NCI-H146 (cell line): ENCODE results near the gene C6orf47.

Source experiments
- DNase-seq: peaks from one replicate; lab custom pipeline; 2025; lab: John Stamatoyannopoulos, UW

The C6orf47 gene

GRCh38 chr6:31687860-31688693, 27.5 kb upstream of the C6orf47 start:
- no peak for DNase-seq

- DNase-seq = no peak
Measured at GRCh38 chr6:31687321-31687720, 26.7 kb upstream of the C6orf47 start.

GRCh38 chr6:31686483-31686882, 25.9 kb upstream of the C6orf47 start:
- DNase-seq = no peak

- peak; percentile 44 for DNase-seq
Measured at GRCh38 chr6:31683591-31683990, 23.0 kb upstream of the C6orf47 start.

GRCh38 chr6:31681135-31681671, 20.6 kb upstream of the C6orf47 start:
- DNase-seq = peak; percentile 48

GRCh38 chr6:31680226-31681134, 19.9 kb upstream of the C6orf47 start, which contains the start of gene LY6G5C:
LY6G5C (minus strand) TSS chr6:31681067; CDS start chr6:31680373, 694 bp downstream.
- DNase-seq = peak; percentile 83

- no peak for DNase-seq
Measured at GRCh38 chr6:31677955-31678354, 17.4 kb upstream of the C6orf47 start.

GRCh38 chr6:31676904-31677303, 16.3 kb upstream of the C6orf47 start:
- no peak for DNase-seq

DNA sequence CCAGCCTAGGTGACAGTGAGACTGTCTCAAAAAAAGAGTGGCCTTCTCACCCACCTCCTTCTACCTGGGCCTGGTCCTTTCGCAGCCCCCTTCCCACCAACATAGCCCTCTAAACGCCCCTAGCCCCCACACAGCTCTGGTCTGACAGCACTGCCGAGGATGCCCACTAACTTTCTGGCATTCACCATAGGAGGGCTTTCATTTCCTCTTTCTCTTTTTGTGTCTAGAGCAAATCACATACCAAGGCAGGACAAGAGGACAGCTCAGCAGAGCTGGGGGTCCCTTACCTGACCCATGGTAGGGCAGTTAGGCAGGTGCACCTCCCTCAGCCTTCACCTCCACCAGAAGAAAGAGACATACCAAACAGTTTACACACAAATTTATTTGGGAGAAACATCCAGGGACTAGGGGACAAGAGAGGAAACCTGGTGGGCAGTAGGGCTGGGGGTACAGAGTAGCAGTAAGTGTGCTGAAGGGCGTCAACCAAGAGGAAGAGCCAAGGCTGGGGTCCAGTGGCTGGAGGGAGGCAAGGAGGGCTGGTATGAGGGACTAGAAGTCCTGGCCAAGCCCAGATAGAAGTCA, 15.8 kb upstream of the C6orf47 start:
- DNase-seq = no peak

- no peak for DNase-seq
Measured at GRCh38 chr6:31669676-31670075, 9.1 kb upstream of the C6orf47 start, which contains the start of gene LY6G5B. LY6G5B (plus strand) TSS chr6:31669976; CDS start chr6:31670951, 975 bp downstream.

- no peak for DNase-seq
Measured at GRCh38 chr6:31666337-31666965, 5.9 kb upstream of the C6orf47 start.

- DNase-seq = peak; percentile 98
Measured at GRCh38 chr6:31665501-31666336, 5.1 kb upstream of the C6orf47 start, which contains the start of gene CSNK2B. CSNK2B (plus strand) TSS chr6:31666080; CDS start chr6:31666832, 752 bp downstream.

DNA sequence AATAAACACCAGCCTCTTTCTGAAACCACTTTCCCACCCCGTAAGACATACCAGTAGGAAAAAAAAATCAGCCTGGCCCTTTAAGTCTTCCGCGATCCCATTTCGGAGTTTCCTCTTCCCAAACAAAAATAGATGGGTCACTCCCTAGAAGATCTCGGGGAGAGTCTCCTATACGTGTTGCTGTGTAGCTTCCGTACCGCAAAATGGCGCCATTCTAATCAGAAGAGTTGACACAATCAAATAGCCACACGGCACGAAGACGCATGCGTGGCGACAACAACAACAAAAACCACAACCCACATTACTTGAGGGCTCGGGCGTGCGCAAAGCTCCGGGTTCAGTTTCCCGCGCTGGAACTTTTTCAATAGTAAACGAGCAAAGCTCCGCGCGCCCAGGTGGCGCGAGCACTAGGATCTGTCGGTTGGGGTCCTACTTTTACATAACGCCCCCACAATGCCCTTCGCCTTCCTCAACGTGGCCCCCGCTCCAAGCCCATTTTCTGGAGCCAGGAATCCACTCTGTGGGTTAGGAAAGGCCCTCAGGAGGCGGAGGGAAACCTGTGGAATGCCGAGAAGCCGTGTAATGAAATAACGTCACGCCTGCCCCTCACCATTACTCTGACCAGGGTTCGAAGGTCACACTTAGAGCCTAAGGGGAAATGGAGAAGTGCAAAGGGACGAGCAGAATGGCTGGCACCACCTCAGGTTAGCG, 4.4 kb upstream of the C6orf47 start, which contains the start of gene GPANK1:
Gene GPANK1, minus strand, starts transcription at position 208 of the 711 bp plus-strand sequence. CDS start 519 bp downstream, outside the sequence.
- DNase-seq = peak; percentile 89

GRCh38 chr6:31663961-31664789, 3.6 kb upstream of the C6orf47 start:
- no peak for DNase-seq

GRCh38 chr6:31663126-31663960, 2.8 kb upstream of the C6orf47 start:
- DNase-seq = no peak

- DNase-seq = no peak
Measured at GRCh38 chr6:31662124-31662723, 1.6 kb upstream of the C6orf47 start.
